NCI-H2227 (cell line): ENCODE measurements around the gene MYO5B.

ENCODE experiments used
- DNase-seq: peaks from one replicate; lab custom pipeline; 2025; ENCODE audit not compliant: unreplicated experiment; lab: John Stamatoyannopoulos, UW

MYO5B gene

GRCh38 chr18:49931179-49931578, 263.8 kb downstream of the MYO5B start:
- no peak for DNase-seq

- no peak for DNase-seq
These were observed 268.7 kb downstream of the MYO5B start for GRCh38 chr18:49926106-49926745.

DNA sequence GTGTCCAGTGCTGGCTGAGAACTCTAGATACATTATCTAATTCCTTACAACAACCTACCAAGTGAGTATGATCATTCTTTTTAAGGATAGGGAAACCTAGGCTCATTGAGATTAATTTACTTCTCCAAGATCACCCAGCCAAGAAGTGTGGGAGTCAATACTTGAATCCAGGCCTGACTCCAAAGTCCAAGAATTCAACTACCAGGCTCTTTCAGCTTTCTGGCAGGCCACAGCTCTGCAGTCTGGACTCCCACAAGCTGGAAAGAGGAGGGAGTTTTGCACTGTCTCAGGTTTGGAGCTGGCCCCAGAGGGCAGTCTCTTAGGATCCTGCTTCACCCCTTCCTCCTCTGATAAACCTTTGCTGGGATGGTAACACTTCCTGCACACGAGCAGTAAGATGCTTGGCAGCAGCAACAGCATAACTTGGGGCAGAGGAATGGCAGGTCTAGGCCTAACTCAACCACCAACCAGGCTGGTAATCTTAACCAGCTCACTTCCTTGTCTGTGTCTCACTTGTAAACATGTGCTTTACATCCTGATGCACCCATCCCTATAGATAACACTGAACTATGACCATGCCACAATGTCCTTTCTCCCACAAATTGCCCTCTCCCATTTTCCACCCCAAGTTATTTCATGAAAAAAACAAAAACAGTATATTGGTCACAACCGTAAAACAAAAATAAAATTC, 270.5 kb downstream of the MYO5B start:
- no peak for DNase-seq

- no peak for DNase-seq
These were observed 272.7 kb downstream of the MYO5B start for GRCh38 chr18:49922228-49922627.

DNA sequence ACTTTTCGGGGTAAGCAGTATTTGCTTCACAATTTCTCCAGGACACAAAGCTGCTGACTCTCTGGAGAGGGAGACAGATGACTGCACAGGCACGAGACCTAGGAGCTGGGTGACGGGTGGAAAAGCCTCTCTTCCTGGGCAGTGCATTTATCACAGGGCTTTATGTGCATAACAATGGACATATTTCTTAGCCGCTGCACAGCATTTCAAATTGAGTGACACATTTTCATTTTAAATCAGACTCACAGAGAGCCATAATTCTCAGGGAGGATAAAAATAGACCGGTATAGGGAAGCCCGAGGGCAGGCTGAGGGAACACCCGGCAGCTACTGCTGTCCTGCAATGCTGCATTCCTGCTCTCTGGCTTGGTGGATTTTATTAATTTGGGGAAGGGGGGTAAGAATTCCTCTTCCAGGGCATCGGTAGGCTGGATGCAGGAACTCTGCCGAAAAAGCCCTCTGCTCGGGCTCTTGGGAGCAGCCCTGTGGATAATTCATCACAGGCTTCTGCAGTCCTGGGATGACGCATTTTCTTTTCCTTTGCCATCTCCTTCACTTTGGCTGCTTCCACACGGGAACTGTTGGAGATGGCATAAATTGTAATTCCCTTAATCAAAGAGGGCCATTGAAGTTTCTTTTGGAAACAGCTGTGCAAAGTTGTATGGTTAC, 273.5 kb downstream of the MYO5B start:
- DNase-seq = no peak

DNA sequence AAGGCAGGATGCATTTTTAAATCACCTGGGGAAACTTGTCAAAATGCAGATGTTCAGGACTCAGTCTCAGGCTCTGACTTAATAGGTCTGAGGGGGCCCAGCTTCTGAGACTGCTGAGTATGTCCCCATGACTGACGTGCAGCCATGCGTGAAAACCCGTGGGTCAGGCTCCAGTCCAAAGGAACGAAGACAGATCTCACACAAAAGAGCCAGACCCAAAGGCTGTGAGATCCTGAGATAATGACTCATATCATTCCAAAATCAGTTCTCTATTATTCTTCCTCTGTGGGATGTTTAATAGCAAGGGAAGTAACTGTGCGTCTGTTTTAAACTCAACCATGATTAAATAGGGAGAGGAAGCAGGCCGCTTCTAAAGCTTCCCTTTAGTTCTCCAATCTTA, 274.2 kb downstream of the MYO5B start:
- no peak for DNase-seq

DNA sequence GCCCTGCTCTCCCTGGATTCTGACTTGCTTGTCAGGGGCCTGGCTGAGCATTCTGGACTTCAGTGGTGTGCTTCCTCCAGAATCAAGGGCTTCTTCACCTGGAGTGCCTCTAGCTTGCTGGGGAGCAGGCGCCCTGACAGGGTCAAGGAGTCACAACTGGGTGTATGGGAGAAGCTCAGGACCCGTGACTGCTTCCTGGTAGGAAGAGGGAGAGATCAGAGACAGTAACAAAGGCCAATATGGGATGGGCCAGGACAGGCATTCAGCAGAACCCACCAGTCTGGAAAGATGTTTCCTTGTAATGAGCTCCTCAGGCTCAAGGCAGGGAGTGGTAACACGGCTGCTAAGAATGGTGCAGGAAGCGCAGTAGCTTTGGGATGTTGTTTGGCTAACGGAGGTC, 277.2 kb downstream of the MYO5B start:
- DNase-seq = no peak

DNA sequence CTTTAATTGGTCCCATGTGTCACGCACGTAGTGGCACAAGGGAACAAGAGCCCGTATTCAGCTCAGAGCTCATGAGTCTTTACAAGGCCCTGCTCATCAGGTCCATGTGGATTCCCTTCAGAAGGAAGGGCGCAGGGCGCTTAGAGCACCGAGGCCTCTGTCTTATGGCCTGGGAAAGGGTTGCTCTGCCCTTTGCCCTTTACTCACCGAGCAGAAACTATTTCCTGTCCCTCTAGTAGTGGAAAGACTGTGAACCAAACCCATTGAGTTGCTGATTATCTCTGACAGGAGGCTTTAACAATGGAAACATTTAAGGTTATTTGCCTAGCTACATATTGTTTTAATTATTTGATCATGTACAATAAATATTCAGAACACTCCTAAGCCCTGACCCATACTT, 279.6 kb downstream of the MYO5B start:
- DNase-seq = no peak

DNA sequence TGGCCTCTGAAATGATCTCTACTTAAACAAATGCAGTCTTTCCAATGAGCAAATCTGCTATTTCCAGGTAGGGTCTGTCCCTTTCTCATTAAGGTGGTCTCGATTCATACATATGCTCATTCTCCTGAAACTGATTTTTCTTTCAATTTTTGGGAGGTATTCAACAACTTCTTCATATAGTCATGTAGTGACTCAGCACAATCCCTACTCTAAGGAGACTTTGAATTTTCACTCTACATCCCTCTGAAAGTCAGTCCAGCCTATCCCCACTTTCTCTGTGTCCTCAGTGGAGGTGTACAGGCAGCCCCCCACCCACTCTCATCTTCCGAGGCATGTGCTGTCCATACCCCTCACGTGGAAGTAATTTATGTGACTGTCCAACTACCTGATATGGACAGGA, 281.7 kb downstream of the MYO5B start:
- no peak for DNase-seq

GRCh38 chr18:49911427-49911826, 283.5 kb downstream of the MYO5B start:
- peak; percentile 45 for DNase-seq

DNA sequence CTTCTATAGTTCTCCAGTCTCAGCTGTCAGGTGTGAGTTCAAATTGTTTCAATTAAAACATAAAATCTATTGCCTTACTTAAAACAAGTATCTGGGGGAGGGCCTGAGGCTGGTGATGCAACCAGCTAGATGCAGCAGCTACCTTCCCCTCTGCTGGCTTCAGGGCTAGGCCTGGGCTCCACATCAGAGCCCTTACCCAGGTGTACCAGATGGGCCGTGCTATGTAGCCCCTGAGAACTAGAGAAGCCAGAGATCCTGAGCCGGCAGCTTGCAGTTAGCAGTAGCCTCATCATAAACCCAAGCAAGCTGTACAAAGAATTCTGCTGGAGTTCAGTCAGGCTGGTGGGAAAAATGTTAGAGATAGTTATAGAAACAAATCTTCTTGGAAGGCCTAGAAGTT, 284.0 kb downstream of the MYO5B start:
- no peak for DNase-seq

- DNase-seq = no peak
These were observed 284.9 kb downstream of the MYO5B start for GRCh38 chr18:49910019-49910418.

- no peak for DNase-seq
These were observed 287.5 kb downstream of the MYO5B start for GRCh38 chr18:49907346-49907929.

GRCh38 chr18:49905771-49906170, 289.2 kb downstream of the MYO5B start:
- DNase-seq = no peak

- no peak for DNase-seq
These were observed 289.9 kb downstream of the MYO5B start for GRCh38 chr18:49904871-49905555.

- no peak for DNase-seq
These were observed 293.0 kb downstream of the MYO5B start for GRCh38 chr18:49901862-49902340.

DNA sequence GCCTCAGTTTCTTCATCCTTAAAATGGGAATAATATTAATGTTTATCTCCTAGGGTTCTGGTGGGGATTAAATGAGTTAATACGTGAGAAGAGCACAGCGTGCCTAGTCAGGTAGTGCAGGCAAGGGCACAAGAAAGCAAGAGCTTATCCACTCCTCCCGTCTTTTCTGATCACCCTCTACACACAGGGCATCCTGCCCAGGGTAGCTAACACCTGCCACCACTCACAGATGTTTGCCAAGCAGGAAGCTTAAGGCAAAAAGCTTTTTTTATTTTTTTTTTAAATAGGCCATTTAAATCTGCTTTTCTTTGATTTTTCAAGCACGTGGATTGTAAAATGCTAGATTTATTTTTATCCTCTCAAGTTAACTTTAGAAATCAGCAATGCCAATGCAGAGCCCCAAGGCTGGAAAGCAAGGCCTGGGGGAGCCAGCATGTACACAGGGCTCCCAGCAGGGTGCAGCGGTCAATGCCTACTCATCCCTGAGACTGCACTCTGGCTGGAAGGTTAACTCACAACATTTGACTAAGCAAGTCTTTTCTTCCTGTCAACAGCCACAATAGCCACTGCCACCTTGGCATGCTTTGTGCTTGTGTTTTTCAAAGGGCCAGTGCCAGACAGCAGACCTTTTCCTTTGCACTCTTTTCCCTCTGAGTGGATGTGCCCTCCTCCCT, 295.2 kb downstream of the MYO5B start:
- DNase-seq = peak; percentile 10

DNA sequence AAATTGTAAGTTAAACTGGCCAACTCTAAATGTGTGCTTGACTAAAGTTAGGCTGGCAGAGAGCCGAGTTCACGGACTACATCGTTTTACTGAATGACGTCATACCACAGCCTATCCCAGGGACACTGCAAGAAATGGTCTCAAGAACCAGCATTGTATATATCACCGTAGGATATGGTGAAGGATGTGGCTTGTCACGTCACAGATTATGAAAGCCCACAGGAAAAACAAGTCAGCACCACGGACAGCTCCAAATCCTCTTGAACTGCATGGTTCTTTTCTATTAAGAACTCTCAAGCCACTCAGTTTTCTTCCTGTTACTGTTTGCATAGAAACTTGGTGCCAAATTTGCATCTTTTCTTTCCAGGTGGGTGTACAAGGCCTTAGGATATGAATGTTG, 296.5 kb downstream of the MYO5B start:
- no peak for DNase-seq

DNA sequence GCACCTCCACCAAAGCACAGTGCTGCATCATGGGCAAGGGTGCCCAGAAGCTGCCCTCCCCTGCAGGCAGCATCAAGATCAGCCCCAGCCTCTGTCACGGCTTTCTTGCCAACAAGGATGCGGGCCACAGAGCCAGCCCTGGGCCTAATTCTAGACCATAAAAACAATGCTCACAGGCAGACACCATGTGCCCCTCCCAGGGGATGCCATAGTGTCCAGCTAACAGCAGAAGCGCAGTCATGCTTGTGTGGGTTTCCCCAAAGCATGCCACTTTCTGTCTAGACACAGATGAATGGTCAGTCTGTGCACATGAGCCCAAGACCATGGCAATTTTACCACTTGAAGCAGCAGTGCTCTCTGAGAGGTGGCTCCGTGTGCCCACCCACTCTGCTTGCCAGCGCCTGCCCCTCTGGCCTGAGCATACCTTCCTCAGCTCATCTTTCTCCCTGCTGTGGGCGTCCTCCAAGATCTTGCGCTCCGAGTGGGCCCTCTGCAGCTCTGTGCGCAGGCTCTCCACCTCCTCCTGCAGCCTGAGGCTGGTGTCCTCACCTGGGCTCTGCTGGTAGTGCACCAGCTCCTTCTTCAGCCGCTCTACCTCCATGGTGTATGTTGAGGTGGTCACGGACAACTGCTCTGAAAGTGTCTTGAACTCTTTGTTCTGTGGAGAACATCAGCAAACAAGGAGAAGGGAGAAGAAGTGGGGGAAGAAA, 300.3 kb downstream of the MYO5B start:
- no peak for DNase-seq

DNA sequence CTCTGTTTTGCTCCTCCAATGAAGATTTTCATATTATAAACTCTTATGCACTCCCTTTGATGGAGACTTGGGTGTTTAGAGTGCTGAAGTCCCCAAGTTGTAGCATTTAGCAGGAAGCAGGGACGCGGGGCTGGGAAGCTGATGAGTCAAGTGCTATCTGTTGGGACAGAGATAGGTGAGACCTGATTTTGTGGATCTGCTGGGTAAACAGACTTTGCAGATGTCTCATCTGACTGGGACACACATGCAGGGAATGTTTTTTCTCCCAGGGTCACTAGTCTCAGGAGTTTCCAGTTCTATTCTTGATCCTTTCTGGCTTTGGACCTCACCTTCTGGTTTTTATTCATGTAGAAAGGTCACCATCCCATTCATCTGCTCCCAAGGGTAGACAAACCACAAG, 301.9 kb downstream of the MYO5B start:
- DNase-seq = no peak
